Mesothelial cell of epicardium (in vitro differentiated cells): Measurements from ENCODE around the gene RNU1-1. TPM values are rescaled to one million over a fixed set of nuclear protein-coding genes. Genes with fewer than 3 reads are reported as not detected.
"Not testable (repeated sequence)": the region's sequence is repeated elsewhere in the genome, so short reads cannot be mapped to it uniquely, and the experiment has no call there.

Experiments
- DNase-seq, 2 experiments: peaks; one replicate each; pipeline ENCODE4 v3.0.0; 2021; ENCODE audit warnings: low spot score in 2 of 2; ENCODE audit not compliant: unreplicated experiment in 2 of 2
- H3K27ac Mint-ChIP-seq: 2 replicates; pipeline ENCODE4 v1.8.0; 2021; ENCODE audit warnings: mixed read lengths
- H3K27me3 Mint-ChIP-seq: 2 replicates; pipeline ENCODE4 v1.8.0; 2021; ENCODE audit warnings: low read depth, mixed read lengths
- H3K36me3 Mint-ChIP-seq: 2 replicates; pipeline ENCODE4 v1.8.0; 2021; ENCODE audit warnings: mixed read lengths
- H3K4me1 Mint-ChIP-seq: 2 replicates; pipeline ENCODE4 v1.8.0; 2021; ENCODE audit warnings: mixed read lengths
- H3K4me3 Mint-ChIP-seq: 2 replicates; pipeline ENCODE4 v1.8.0; 2021; ENCODE audit warnings: mild to moderate bottlenecking, moderate library complexity, mixed read lengths
- H3K9me3 Mint-ChIP-seq: 2 replicates; pipeline ENCODE4 v1.8.0; 2021; ENCODE audit warnings: mixed read lengths
- CTCF ChIP-seq: fragments of 200-600 bp; sonication (generic); IDR thresholded peaks from one replicate; pipeline ENCODE4 v1.5.0; 2021; ENCODE audit warnings: antibody characterized with exemption; ENCODE audit not compliant: unreplicated experiment
- total RNA-seq: library from RNA; stranded (reverse); gene quantifications from 3 replicates; pipeline ENCODE4 v1.2.1, GENCODE V29; 2021

The RNU1-1 gene
- total RNA-seq, 1 donor from 2014 or later = 3,945 TPM

GRCh38 chr1:16498573-16499413 is 15.3 kb downstream of the RNU1-1 start:
- Mint-ChIP-seq H3K4me1 (peaks cover 7% of the 10 kb centered on the region), H3K9me3 (no peaks in the 10 kb centered on the region), H3K36me3 (no peaks in the 10 kb centered on the region), H3K27ac (no peak overlapping the region), H3K4me3 (peak overlapping the region; percentile 80), H3K27me3 (no peaks in the 10 kb centered on the region)
- DNase-seq = peak; percentile 87 to 93
- no peak for TF ChIP-seq CTCF

- H3K27ac Mint-ChIP-seq = peak overlapping the region; percentile 25
Measured at GRCh38 chr1:16498047-16498446, 16.0 kb downstream of the RNU1-1 start.

GRCh38 chr1:16497474-16497904 is 16.6 kb downstream of the RNU1-1 start:
- peak overlapping the region; percentile 74 for H3K4me3 Mint-ChIP-seq
- H3K27ac Mint-ChIP-seq = peak overlapping the region; percentile 40

More at GRCh38 chr1:16498047-16498446, 16.0 kb downstream of the RNU1-1 start:
- DNase-seq, H3K36me3 Mint-ChIP-seq, H3K27me3 Mint-ChIP-seq, H3K4me1 Mint-ChIP-seq, H3K9me3 Mint-ChIP-seq: not testable (repeated sequence)
- H3K4me3 Mint-ChIP-seq = peak overlapping the region; percentile 74

GRCh38 chr1:16493731-16494130 is 20.4 kb downstream of the RNU1-1 start:
- not testable (repeated sequence) for DNase-seq, H3K9me3 Mint-ChIP-seq, H3K4me1 Mint-ChIP-seq, H3K4me3 Mint-ChIP-seq, H3K27ac Mint-ChIP-seq, H3K27me3 Mint-ChIP-seq, H3K36me3 Mint-ChIP-seq

More at GRCh38 chr1:16497474-16497904, 16.6 kb downstream of the RNU1-1 start:
- H3K9me3 Mint-ChIP-seq, DNase-seq, H3K4me1 Mint-ChIP-seq, H3K27me3 Mint-ChIP-seq, H3K36me3 Mint-ChIP-seq: not testable (repeated sequence)

GRCh38 chr1:16492937-16493336 is 21.1 kb downstream of the RNU1-1 start:
- H3K27ac Mint-ChIP-seq, H3K4me1 Mint-ChIP-seq, DNase-seq, H3K27me3 Mint-ChIP-seq, H3K4me3 Mint-ChIP-seq, H3K9me3 Mint-ChIP-seq, H3K36me3 Mint-ChIP-seq: not testable (repeated sequence)

- no peaks in the 10 kb centered on the region for H3K9me3 Mint-ChIP-seq
Measured at GRCh38 chr1:16491056-16491675, 22.9 kb downstream of the RNU1-1 start.

GRCh38 chr1:16489195-16489880 is 24.7 kb downstream of the RNU1-1 start:
- not testable (repeated sequence) for H3K9me3 Mint-ChIP-seq, H3K27me3 Mint-ChIP-seq, H3K27ac Mint-ChIP-seq, DNase-seq, H3K4me1 Mint-ChIP-seq, H3K4me3 Mint-ChIP-seq, H3K36me3 Mint-ChIP-seq

More at GRCh38 chr1:16491056-16491675, 22.9 kb downstream of the RNU1-1 start:
- Mint-ChIP-seq H3K27ac (no peak overlapping the region), H3K4me1 (peaks cover 2% of the 10 kb centered on the region), H3K4me3 (no peak overlapping the region), H3K36me3 (peaks cover 6% of the 10 kb centered on the region), H3K27me3 (no peaks in the 10 kb centered on the region)
- no peak for TF ChIP-seq CTCF
- no peak for DNase-seq

GRCh38 chr1:16487011-16487410 is 27.1 kb downstream of the RNU1-1 start:
- peaks cover 16% of the 10 kb centered on the region for H3K36me3 Mint-ChIP-seq
- not testable (repeated sequence) for H3K4me3 Mint-ChIP-seq, H3K9me3 Mint-ChIP-seq, H3K27me3 Mint-ChIP-seq, H3K27ac Mint-ChIP-seq, DNase-seq, H3K4me1 Mint-ChIP-seq

GRCh38 chr1:16486316-16486715 is 27.8 kb downstream of the RNU1-1 start:
- not testable (repeated sequence) for H3K27ac Mint-ChIP-seq, H3K4me3 Mint-ChIP-seq, H3K9me3 Mint-ChIP-seq, H3K4me1 Mint-ChIP-seq, H3K27me3 Mint-ChIP-seq, DNase-seq
- H3K36me3 Mint-ChIP-seq = peaks cover 16% of the 10 kb centered on the region
